ENCODE results near the gene MRPS23. TPM values are rescaled to one million over a fixed set of nuclear protein-coding genes. Genes with fewer than 3 reads are reported as not detected.

Gene MRPS23
- total and polyA plus RNA-seq, 2 of the 13 experiments (the other 11 are each of a cell fraction or from before 2014, with no cell fraction given) = 63.2 to 181 TPM

GRCh38 chr17:57856792-57857620, 7.2 kb upstream of the MRPS23 start (continued):
- no peak for TF ChIP-seq KIAA2018 (CRISPR knock-in tag; IDR thresholded peaks at IDR 0.05; ENCODE audit: borderline replicate concordance)
- no peak for TF ChIP-seq ZNF512B (CRISPR knock-in tag; IDR thresholded peaks at IDR 0.05; ENCODE audit: borderline replicate concordance)
- no peak for TF ChIP-seq MAFF (IDR thresholded peaks at IDR 0.05; ENCODE audit: low read depth, low read length)
- no peak for TF ChIP-seq KDM5B (CRISPR knock-in tag; IDR thresholded peaks at IDR 0.05; ENCODE audit: borderline replicate concordance)
- TF ChIP-seq RXRB (CRISPR knock-in tag; IDR thresholded peaks at IDR 0.05; ENCODE audit: borderline replicate concordance) = peak; percentile 57; the same call in 1 of the 2 replicates
- peak; percentile 47 for TF ChIP-seq TEAD3 (CRISPR knock-in tag; optimal IDR thresholded peaks at IDR 0.05; ENCODE audit: borderline replicate concordance)
- no peak for TF ChIP-seq BCL3 (CRISPR knock-in tag; IDR thresholded peaks at IDR 0.05)
- TF ChIP-seq ETV6 (CRISPR knock-in tag; conservative IDR thresholded peaks at IDR 0.05) = 0 out of 2 replicates have a peak, but pooled peaks have one; percentile 19
- no peak for TF ChIP-seq KDM2A (CRISPR knock-in tag; IDR thresholded peaks at IDR 0.05; ENCODE audit: borderline replicate concordance, low read depth)
- TF ChIP-seq SRF (IDR thresholded peaks at IDR 0.05; ENCODE audit: low read depth, low read length) = no peak
- TF ChIP-seq ZKSCAN1 (IDR thresholded peaks at IDR 0.05; ENCODE audit: low read length) = no peak
- TF ChIP-seq HMGXB4 (CRISPR knock-in tag; IDR thresholded peaks at IDR 0.05; ENCODE audit: borderline replicate concordance in 1 of 2, low read depth in 1 of 2) = no peak; a peak in 1 of 4 replicates
- TF ChIP-seq CHD4 (IDR thresholded peaks at IDR 0.05; ENCODE audit: borderline replicate concordance, low read length) = 0 out of 2 replicates have a peak, but pooled peaks have one; percentile 43

Measured in HepG2 (cell line).